Stimulated activated CD8-positive, alpha-beta memory T cell treated with anti-CD3 and anti-CD28 coated beads, Interleukin-4, amount 100 ng/mL, for 24 hours (primary cell): ENCODE data around the gene TRIM17.
"Not testable (repeated sequence)": the region's sequence is repeated elsewhere in the genome, so short reads cannot be mapped to it uniquely, and the experiment has no call there.

ENCODE experiments used
- DNase-seq: peaks from one replicate; pipeline ENCODE4 v3.0.0-alpha.2; 2020; ENCODE audit warnings: low read depth

Gene TRIM17

GRCh38 chr1:228446852-228447251, 30.2 kb upstream of the TRIM17 start:
- DNase-seq: no peak

- no peak for DNase-seq
Observed at GRCh38 chr1:228445843-228446650, 29.4 kb upstream of the TRIM17 start.

GRCh38 chr1:228445490-228445842, 28.8 kb upstream of the TRIM17 start:
- no peak for DNase-seq

GRCh38 chr1:228443395-228443794, 26.7 kb upstream of the TRIM17 start:
- no peak for DNase-seq

GRCh38 chr1:228440761-228441500, 24.3 kb upstream of the TRIM17 start:
- DNase-seq: no peak

GRCh38 chr1:228438266-228438665, 21.6 kb upstream of the TRIM17 start:
- no peak for DNase-seq

- no peak for DNase-seq
Observed at GRCh38 chr1:228437424-228437962, 20.8 kb upstream of the TRIM17 start.

GRCh38 chr1:228434689-228435088, 18.0 kb upstream of the TRIM17 start:
- no peak for DNase-seq

- DNase-seq: not testable (repeated sequence)
Observed at GRCh38 chr1:228433337-228434053, 16.8 kb upstream of the TRIM17 start.

- DNase-seq: no peak
Observed at GRCh38 chr1:228430243-228430642, 13.6 kb upstream of the TRIM17 start.

- no peak for DNase-seq
Observed at GRCh38 chr1:228429698-228430097, 13.0 kb upstream of the TRIM17 start.

GRCh38 chr1:228429007-228429406, 12.3 kb upstream of the TRIM17 start:
- no peak for DNase-seq

- no peak for DNase-seq
Observed at GRCh38 chr1:228428412-228428811, 11.8 kb upstream of the TRIM17 start.

- DNase-seq: no peak
Observed at GRCh38 chr1:228426518-228427175, 10.0 kb upstream of the TRIM17 start.

GRCh38 chr1:228424685-228425660, 8.3 kb upstream of the TRIM17 start:
- no peak for DNase-seq

- no peak for DNase-seq
Observed at GRCh38 chr1:228423404-228424053, 6.9 kb upstream of the TRIM17 start.

GRCh38 chr1:228420968-228421826, 4.5 kb upstream of the TRIM17 start:
- no peak for DNase-seq

GRCh38 chr1:228417483-228418203, 982 bp upstream of the TRIM17 start:
- DNase-seq: no peak

- DNase-seq: no peak
Observed at GRCh38 chr1:228417061-228417460, 400 bp upstream of the TRIM17 start.
